Fibroblast of skin of back (primary cell): Measurements from ENCODE around the gene LRWD1. TPM values are rescaled to one million over a fixed set of nuclear protein-coding genes. Genes with fewer than 3 reads are reported as not detected.
A peak's percentile ranks its signal among the peaks of the same experiment; 100 is the strongest.

ENCODE experiments used
- DNase-seq: peaks from one replicate; pipeline ENCODE4 v3.0.0-alpha.2; 2013
- polyA plus RNA-seq, 2 experiments: library from polyadenylated mRNA; unstranded; fragments of 120-200 nt; gene quantifications; one replicate each; pipeline ENCODE4 v1.2.1, GENCODE V29; 2013; ENCODE audit not compliant: insufficient read length in 2 of 2

LRWD1 gene
- polyA plus RNA-seq (2013, experiment 1 of 2; ENCODE audit: insufficient read length): 27.4 TPM
- polyA plus RNA-seq (2013, experiment 2 of 2; ENCODE audit: insufficient read length): 13.2 TPM

GRCh38 chr7:102464577-102465280 is at the start of gene LRWD1, which contains the start of gene ALKBH4:
TSS of gene LRWD1 (plus strand) at chr7:102464984. CDS start at chr7:102465081, 97 bp downstream.
TSS of gene ALKBH4 (minus strand) at chr7:102464863. CDS start at chr7:102464836, 27 bp downstream.
- DNase-seq: peak; percentile 91

GRCh38 chr7:102415685-102416225 is 49.0 kb upstream of the LRWD1 start:
- no peak for DNase-seq

DNA sequence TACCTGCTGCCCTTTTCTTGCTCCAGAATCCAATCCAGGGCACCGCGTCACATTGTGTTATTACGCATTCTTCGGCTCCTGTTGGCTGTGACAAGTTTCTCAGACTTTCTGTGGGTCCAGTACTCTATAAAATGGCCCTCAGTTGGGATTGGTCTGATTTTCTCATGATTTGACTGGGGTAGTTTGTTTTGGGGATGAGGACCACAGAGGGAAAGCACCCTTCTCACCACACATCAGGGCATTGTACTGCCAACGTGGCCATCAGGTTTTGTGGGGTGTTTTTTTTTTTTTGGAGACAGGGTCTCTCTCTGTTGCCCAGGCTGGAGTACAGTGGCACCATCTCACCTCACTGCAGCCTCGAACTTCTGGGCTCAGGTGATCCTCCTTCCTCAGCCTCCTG is 48.4 kb upstream of the LRWD1 start:
- DNase-seq: no peak

DNA sequence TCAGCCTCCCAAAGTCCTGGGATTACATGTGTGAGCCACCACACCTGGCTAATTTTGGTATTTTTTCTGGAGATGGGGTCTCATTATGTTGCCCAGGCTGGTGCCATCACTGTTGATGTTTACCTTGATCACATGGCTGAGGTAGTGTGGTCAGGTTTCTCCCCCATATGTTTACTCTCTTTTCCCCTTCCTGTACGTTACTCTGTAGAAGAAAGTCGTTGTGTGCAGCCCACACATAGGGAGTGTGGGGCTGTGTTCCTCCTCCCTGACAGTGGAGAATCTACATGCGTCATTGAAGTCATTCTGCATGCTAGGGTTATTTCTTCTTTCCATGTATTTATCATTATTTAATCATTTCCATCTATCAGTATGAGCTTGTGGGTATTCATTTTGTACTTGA is 47.7 kb upstream of the LRWD1 start:
- DNase-seq: no peak

GRCh38 chr7:102418592-102418991 is 46.2 kb upstream of the LRWD1 start:
- no peak for DNase-seq

GRCh38 chr7:102421706-102422240 is 43.0 kb upstream of the LRWD1 start:
- no peak for DNase-seq

GRCh38 chr7:102424129-102424551 is 40.6 kb upstream of the LRWD1 start:
- no peak for DNase-seq

- no peak for DNase-seq
Measured at GRCh38 chr7:102424787-102425218, 40.0 kb upstream of the LRWD1 start.

GRCh38 chr7:102425639-102426267 is 39.0 kb upstream of the LRWD1 start:
- DNase-seq: no peak

DNA sequence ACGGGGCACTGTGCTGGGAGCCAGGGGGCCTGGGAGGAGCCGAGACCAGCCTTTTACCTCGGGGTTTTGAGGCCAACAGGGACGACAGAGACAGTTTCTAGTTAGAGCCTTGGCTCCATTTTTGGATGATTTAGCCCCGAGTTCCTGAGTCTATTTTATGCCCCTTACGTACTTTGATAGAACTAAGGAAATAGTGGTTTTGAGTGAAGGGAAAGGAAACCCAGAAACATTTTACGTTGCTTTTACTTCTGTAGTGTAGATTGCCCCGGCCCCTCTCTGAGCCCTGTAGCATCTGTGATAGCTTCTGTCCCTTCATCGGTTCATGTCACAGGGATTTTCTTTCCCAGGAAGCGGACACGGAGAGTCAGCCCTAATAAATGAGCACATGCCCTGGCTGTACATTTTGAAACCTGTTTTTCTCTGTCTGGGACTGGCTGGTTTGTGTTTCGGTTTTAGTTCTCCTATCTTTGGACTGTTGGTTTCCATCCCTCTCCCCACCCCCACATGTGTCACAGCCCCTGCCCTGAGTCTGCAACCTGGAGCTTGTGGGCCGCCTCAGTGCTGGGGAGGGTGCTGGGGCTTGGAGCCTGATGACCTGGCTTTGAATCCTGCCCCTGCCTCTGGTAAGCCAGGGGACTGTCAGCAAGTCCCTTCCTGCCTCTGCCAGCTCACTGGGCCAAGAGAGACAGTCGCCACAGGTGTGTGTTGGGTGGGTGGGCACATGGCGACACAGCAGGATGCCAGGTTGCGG is 38.3 kb upstream of the LRWD1 start:
- DNase-seq: no peak

GRCh38 chr7:102427019-102427405 is 37.8 kb upstream of the LRWD1 start:
- DNase-seq: no peak

DNA sequence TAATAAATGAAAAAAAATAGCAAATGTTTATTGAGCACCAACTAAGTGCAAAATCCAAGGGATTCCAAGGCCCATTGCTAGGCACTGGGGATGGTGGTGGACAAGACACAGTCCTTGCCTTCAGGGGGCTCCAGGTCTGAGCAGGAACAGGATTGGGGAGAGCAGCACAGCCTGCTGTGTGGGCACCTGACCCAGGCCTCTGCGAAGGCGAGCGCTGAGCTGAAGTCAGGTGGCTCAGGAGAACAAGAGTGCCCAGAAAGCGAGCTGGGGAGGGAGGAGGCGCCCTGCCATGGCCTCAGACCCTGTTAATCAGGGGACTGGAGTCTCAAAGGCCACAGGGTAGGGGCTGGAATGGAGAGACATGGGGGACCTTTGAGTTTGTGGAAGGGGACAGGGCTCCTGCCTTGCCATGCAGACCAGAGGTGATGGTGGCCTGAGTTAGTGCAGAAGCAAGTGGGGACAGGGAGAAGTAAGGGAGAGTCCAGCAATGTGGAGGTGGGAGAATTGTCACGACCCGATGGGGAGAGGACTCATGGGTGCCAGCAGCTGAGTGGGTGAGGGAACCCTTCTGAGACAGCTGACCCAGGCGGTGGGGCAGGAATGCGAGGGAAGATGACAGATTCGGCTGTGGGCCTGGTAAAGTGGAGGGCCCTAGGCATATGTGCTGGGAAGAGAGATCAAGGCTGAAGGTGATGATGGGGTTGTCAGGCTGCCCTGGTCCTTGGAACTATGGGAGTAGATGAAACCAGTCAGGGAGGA is 35.5 kb upstream of the LRWD1 start:
- DNase-seq: no peak

DNA sequence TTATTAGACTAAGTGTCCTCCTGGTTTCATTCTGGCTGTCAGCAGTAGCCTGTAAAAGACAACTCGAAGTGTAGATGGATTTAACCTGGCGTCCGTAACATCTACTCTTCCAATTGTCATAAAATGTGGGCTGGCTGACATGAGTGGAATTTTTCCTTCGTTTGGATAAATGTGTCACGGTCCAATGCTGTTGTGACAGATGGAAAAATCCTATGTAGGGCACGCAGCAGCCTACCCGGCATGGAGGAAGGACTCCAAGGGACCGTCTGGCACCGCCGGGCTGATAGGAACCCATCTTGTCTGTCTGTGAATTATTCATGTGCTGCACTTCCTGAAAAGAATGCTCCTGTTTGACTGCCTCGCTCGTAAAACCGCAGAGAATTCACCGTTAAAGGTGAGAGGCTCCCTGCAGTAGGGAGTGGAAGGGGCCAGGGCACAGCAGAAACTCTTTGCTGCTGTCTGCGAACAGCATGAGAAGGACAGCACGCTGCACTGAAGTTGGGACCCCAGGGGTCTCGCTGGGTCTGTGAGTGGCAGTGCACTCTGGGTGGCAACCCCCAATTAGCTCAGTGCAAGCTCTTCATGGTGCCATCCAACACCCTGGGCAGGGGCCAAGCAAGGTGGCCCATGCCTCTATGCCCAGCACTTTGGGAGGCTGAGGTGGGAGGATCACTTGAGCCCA is 33.0 kb upstream of the LRWD1 start:
- DNase-seq: no peak

DNA sequence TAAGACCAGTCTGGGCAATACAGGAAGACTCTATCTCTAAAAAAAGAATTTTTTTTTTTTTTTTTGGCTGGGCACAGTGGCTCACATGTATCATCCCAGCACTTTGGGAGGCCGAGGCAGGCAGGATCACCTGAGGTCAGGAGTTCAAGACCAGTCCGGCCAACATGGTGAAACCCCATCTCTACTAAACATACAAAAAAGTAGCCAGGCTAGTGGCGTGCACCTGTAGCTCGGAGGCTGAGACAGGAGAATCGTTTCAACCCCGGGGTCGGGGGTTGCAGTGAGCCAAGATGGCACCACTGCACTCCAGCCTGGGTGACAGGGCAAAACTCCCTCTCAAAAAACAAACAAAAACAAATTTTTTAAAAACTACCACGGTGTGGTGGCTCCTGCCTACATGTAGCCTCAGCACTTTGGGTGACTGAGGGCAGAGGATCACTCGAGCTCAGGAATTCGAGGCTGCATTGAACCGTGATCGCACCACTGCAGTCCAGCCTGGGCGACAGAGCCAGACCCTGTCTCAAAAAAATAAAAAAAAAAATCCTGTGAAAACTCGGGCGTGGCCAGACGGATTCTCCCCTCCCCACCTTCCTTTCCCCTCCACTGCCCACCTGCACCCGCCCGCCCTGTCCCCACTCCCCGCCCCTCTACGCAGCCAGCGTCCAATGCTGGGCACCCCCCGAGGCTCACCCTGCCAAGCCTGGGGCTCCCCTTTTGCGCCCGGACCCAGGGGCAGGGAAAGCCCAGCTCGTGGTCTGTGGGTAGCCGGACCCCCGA is 32.2 kb upstream of the LRWD1 start:
- DNase-seq: no peak

- peak; percentile 71 for DNase-seq
Measured at GRCh38 chr7:102433219-102434038, 31.4 kb upstream of the LRWD1 start, which contains the start of gene ORAI2. TSS of gene ORAI2 (plus strand) at chr7:102433575. CDS start at chr7:102438957, 5,382 bp downstream.

GRCh38 chr7:102434039-102434486 is 30.7 kb upstream of the LRWD1 start:
- no peak for DNase-seq

DNA sequence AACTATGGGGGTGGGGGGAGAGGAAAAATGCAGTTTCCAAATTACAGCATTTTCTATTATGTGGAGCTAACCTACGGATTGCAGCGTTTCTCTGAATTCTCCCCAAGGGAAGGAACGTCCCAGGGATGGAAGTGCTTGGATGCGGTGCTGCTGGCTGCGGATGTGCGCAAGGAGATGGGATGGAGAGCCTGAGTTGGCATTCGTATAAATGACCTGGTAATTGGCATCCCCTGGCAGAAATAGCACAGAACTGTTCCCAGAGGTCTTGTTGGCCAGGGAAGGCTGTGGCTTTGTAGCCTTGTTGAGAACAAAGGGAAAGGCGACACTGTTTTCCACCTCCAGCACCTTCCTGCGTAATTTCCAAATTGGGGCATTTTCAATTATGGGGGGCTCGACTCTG is 28.7 kb upstream of the LRWD1 start:
- no peak for DNase-seq

DNA sequence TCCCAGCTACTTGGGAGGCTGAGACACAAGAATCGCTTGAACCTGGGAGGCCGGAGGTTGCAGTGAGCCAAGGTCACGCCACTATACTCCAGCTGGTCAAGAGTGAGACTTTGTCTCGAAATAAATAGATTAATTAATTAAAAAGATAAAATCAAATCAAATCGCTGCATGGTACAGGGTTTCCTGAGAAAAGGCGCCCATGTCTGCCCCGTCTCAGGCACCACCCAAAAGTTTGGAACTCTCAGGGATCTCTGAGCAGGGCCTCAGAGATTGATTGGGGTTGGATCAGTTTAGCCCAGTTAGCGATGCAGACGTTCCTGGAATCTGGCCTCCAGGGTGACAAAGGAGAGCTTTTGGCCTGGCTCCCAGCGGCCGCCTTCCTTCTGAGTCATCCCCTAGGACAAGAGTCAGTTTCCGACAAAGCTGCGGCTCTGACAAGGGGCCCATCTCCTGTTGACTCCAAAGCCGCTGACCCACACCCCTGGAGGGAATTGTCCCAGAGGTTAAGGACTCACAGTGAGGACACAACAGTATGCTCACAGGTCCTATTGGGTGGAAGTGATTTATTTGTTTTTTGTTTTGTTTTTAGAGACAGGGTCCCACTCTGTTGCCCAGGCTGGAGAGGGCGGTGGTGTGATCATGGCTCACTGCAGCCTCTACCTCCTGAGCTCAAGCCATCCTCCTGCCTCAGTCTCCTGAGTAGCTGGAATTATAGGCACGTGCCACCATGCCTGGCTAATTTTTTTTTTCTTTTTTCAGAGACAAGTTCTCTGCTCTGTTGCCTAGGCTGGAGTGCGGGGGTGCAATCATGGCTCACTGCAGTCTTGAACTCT is 24.6 kb upstream of the LRWD1 start:
- DNase-seq: peak; percentile 91
